Nucleus accumbens (tissue), 56 donors: ENCODE results near the gene TYRO3.
"Not testable (repeated sequence)": the region's sequence is repeated elsewhere in the genome, so short reads cannot be mapped to it uniquely, and the experiment has no call there.

Source experiments
- DNase-seq, 56 donors: peaks; one replicate each; lab custom pipeline; 2025; lab: John Stamatoyannopoulos, UW

TYRO3 gene

DNA sequence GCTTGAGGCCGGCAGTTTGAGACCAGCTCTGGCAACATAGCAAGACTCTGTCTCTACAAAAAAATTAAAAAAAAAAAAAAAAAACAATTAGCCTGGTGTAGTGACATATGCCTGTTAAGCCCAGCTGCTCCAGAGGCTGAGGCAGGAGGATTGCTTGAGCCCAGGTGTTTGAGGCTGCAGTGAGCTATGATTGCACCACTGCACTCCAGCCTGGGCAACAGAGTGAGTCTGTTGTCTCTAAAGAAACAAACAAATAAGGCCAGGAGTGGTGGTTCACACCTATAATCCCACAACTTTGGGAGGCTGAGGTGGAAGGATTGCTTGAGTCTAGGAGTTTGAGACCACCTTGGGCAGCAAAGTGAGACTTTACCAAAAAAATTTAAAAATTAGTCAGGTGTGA lies 10.2 kb downstream of the TYRO3 start:
- DNase-seq, result not testable (repeated sequence)

DNA sequence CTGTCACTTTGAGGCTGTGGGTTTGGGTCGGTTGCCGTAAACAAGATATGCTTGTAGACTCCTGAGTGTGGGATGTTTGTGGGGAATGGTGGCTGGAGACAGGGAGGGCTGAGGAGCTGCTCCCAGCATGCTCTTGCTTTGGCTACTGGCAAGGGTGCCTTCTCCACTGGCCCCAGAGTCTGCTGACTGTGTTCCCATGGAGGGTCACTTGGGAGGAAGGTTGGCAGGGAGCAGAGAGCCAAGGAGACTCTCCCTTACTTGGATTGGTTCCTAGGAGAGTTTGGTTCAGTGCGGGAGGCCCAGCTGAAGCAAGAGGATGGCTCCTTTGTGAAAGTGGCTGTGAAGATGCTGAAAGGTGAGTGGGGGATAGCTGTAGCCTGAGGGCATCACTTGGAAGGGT lies 11.8 kb downstream of the TYRO3 start:
- peak in 2 of 56 donors; percentile 26 to 30 for DNase-seq

DNA sequence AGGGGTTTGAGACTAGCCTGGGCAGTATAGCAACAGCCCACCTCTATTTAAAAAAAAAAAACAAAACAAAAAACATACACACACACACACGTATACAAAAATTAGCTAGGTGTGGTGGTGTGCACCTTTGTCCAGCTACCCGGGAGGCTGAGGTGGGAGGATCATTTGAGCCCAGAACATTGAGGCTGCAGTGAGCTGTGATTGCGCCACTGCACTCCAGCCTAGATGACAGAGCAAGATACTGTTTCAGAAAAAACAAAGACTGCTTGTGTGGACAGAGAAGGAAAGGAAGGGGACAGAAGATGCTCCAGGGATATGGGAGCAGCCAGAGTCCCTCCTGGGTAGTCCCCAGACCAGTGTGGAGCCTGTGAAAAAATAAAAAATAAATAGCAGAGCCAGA lies 12.9 kb downstream of the TYRO3 start:
- DNase-seq, result no peak

DNA sequence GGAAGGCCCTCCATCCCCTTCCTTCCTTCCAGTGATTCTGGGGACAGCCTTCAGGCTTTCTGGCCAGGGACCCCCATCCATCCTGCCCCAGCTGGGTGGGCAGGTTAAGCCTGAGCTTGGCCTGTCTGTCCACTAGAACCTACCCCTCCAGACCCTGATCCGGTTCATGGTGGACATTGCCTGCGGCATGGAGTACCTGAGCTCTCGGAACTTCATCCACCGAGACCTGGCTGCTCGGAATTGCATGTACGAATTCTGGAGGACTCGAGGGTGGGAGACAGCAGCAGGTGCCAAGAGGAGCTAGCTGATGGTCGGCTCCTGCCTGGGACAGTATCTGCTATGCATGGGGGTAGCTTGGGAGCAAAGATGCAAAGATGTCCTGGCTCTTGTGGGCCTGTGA lies 13.9 kb downstream of the TYRO3 start:
- DNase-seq, result no peak

DNA sequence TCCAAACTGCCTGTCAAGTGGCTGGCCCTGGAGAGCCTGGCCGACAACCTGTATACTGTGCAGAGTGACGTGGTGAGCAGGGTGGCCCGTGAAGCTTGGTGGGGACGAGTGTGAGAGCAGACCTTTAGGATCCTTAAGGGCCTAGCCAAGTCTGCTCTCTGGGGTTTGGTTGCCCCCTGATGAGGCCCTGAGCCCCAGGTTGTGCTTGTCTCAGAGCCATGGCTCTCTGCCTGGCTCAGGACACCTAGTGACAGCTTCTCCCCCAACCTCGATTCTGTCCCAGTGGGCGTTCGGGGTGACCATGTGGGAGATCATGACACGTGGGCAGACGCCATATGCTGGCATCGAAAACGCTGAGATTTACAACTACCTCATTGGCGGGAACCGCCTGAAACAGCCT lies 14.4 kb downstream of the TYRO3 start:
- DNase-seq, result no peak

DNA sequence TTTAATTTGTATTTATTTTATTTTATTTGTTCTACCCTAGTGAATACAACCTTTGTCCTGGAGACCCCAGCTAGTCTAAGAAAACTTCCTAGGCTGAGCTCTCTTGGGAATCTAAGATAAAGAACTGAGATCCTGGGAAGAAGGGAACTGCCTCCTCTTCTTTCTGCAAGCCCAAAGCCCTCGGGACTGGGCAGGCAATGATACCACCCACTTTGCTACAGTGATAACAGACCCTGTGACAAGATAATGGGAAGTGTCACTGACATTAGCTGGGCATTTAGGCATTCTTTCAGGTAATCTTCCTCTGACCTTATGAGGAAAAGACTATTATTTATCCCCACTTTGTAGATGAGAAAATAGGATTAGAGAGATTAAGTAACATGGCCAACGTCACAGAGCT lies 15.1 kb downstream of the TYRO3 start:
- no peak for DNase-seq

DNA sequence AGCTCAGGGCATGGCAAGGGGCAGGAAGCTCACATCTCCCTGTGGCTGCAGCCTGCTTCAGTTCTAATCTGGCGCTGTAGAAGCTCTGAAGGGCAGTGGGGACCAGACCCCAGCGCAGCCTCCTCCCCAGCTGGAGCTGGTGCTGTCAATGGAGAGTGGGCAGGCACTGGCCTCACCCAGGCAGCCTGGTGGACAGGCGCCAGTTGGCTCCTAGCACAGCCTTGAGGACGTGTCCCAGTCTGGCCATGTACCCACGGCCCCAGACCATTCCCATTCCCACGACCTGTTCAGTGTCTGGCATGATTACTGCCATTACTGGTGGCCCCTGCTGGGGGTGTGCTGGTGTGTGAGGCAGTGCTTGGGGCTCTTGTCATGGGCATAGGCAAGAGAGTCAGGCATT lies 16.3 kb downstream of the TYRO3 start:
- DNase-seq, result peak in 2 of 56 donors; percentile 11 to 12

DNA sequence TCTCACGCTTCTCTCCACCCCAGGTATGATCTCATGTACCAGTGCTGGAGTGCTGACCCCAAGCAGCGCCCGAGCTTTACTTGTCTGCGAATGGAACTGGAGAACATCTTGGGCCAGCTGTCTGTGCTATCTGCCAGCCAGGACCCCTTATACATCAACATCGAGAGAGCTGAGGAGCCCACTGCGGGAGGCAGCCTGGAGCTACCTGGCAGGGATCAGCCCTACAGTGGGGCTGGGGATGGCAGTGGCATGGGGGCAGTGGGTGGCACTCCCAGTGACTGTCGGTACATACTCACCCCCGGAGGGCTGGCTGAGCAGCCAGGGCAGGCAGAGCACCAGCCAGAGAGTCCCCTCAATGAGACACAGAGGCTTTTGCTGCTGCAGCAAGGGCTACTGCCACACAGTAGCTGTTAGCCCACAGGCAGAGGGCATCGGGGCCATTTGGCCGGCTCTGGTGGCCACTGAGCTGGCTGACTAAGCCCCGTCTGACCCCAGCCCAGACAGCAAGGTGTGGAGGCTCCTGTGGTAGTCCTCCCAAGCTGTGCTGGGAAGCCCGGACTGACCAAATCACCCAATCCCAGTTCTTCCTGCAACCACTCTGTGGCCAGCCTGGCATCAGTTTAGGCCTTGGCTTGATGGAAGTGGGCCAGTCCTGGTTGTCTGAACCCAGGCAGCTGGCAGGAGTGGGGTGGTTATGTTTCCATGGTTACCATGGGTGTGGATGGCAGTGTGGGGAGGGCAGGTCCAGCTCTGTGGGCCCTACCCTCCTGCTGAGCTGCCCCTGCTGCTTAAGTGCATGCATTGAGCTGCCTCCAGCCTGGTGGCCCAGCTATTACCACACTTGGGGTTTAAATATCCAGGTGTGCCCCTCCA lies 19.1 kb downstream of the TYRO3 start:
- DNase-seq, result peak in 44 of 56 donors; percentile 7 to 73 (median 40)

DNA sequence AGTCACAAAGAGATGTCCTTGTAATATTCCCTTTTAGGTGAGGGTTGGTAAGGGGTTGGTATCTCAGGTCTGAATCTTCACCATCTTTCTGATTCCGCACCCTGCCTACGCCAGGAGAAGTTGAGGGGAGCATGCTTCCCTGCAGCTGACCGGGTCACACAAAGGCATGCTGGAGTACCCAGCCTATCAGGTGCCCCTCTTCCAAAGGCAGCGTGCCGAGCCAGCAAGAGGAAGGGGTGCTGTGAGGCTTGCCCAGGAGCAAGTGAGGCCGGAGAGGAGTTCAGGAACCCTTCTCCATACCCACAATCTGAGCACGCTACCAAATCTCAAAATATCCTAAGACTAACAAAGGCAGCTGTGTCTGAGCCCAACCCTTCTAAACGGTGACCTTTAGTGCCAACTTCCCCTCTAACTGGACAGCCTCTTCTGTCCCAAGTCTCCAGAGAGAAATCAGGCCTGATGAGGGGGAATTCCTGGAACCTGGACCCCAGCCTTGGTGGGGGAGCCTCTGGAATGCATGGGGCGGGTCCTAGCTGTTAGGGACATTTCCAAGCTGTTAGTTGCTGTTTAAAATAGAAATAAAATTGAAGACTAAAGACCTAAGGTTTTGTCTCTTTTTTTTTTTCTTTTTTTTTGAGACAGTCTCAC lies 19.8 kb downstream of the TYRO3 start:
- peak in 2 of 56 donors; percentile 31 to 42 for DNase-seq

DNA sequence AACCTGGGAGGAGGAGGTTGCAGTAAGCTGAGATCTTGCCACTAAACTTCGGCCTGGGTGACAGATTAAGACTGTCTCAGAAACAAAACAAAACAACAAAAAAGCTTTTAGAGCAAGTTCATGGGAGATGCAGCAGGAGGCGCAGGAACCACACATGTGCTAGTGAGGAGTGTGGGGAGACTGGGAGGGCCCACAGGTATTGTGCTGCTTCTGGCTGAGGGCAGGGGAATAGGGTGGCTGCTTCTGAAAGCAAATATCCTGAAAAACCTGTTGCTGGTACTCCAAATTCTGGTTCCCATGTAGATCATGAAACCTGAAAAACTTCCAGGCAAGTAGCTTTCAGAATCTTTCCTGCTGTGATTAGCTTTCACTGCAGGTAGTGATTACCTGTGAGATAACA lies 22.1 kb downstream of the TYRO3 start:
- no peak for DNase-seq

DNA sequence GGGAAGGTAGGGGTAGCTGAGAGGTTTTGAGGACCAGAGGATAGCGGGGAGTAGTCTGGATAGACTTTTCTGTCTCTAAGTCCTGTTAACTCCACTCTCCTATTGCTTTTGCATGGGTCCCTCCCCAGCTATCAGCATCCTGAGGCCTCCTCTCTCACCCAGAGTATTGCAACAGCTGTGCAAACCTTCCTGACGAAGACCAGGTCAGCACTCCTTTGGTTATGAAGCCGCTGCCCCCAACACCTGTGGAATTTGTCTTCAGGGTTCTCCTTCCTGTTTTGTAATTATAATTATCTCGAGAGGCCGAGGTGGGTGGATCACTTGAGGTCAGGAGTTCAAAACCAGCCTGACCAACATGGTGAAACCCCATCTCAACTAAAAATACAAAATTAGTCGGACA lies 24.8 kb downstream of the TYRO3 start:
- no peak for DNase-seq

DNA sequence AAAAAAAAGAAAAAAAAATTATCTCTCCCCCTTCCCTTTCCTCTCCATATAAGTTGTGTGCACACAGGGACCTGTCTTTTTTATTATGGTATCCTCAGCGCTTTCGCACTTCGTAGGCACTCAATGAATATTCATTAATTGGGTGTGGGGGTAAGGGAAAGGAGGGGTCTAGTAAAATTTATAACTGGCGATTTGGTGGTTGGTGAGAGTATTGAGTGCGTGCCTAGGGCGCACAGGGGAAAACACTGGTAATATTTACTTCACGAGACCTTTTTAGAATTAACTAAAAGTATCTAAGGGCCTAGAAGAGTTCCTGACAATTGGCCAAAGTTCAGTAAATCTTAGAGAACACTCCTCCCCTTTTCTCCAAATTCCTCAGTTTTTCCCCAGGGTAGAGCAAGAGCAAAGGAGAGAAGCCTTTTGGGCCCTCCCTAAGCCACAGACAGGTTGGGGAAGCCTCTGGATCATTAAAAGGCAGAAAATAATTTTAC lies 25.7 kb downstream of the TYRO3 start:
- DNase-seq, result no peak

DNA sequence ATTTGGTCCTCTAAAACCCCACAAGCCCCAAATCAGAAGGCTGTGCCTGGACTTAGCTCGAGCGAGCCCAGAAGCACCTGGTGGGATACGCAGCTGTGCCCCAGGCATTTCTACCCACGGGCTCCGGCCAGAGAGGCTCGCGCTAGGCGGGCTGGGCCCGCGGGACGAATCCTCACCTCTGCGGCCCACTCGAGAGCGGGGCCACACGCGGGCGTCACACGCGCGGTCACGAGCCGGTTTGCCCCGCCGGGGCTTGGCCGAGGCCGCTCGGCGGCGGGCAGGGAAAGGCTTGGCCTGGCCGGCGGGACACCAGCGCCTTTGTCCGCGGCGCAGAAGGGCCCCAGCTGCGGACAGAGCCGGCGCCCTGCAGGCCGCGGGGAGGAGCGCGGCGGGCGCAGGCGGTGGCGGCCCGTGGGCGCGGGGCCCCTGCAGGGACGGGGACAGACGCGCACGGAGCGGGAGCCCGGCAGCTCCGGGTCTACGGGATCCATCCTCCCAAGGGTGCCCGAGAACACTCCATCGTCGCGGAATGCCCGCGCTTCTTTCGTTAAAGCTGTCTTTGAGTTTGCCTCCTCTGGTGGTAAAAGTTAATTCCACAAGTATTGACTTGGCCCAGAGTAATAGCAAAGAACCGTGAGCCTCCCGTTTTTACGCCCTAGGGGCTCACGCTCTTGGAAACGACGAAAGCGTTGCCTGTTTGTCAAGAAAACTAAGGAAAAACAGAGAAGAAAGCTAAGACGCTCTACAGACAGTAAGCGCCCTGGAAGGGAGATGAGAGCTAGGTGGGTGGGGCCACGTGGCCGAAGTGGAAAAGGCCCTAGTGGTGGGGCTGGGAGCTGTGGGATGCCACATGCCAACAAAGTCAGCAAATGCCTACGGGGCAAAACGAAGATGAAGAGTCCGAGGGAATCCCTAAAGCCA lies 26.4 kb downstream of the TYRO3 start:
- peak in 45 of 56 donors; percentile 16 to 80 (median 58) for DNase-seq

DNA sequence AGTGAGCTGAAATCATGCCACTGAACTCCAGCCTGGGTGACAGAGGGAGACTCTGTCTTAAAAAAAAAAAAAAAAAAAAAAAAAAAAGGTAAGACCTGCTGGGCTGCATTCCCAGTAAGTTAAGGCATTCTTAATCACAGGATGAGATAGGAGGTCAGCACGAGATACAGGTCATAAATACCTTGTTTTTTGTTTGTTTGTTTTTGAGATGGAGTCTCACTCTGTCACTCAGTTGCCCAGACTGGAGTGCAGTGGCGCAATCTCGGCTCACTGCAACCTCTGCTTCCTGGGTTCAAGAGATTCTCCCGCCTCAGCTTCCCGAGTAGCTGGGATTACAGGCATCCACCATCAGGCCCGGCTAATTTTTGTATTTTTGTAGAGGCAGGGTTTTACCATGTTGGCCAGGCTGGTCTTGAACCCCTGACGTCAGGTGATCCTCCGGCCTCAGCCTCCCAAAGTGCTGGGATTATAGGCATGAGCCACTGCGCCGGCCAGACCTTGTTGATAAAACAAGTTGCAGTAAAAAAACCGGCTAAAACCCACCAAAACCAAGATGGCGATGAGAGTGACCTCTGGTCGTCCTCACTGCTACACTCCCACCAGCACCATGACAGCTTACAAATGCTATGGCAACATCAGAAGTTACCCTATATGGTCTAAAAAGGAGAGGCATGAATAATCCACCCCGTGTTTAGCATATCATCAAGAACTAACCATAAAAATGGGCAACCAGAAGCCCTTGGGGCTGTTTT lies 27.7 kb downstream of the TYRO3 start:
- DNase-seq, result not testable (repeated sequence)

DNA sequence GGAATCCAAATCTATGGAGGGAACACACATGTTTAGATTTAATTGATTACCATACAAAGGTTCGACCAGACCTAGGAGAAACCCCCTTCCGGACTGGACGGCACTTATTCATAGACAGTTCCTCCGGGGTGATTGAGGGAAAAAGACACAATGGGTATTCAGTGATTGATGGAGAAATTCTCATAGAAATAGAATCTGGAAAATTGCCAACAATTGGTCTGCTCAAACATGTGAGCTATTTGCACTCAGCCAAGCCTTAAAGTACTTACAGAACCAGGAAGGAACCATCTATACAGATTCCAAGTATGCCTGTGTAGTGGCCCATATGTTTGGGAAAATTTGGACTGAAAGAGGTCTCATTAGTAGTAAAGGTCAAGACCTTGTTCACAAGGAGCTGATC lies 30.0 kb downstream of the TYRO3 start:
- not testable (repeated sequence) for DNase-seq

DNA sequence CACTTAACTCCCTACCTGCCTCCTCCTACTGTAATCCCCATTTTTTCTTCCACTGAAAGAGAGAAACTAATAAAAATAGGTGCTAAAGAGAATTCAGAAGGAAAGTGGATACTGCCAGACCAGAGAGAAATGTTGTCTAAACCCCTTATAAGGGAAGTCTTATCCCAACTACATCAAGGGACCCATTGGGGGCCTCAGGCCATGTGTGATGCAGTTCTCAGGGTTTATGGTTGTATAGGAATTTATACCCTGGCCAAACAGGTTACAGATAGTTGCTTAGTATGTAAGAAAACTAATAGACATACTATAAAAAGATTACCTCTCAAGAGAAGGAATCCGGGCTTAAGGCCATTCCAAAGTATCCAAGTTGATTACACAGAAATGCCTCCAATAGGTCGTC lies 30.6 kb downstream of the TYRO3 start:
- DNase-seq, result not testable (repeated sequence)

DNA sequence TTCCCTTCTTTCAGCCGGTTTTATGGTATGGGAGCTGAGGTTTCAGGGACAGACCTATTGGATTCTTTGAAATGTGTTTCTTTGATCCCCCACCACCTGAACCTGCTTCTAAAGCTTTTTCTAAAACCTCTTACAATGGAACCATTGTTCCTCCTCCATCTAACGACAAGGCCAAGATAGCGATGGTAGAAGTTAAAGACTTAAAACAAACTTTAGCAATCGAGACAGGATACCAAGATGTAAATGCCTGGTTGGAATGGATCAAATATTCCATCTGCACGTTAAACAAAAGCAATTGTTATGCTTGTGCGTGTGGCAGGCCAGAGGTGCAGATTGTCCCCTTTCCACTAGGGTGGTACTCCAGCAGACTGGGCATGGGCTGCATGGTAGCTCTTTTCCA lies 32.2 kb downstream of the TYRO3 start:
- not testable (repeated sequence) for DNase-seq

DNA sequence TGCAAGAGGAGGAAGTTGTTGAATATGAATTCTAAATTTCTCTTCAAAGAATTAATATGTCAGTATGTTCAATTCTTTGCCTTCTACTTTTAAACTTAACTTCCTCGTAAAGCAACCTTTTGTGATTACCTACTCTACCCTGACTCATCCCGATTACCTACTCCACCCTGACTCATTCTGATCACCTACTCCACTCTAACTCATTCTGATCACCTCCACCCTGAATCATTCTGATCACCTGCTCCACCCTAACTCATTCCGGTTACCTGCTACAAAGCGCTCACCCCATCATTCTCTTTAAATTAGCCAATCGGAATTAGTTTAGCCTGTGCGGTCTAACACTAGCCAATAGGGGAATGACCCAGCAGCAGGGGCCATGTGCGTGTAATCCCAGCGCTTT lies 33.7 kb downstream of the TYRO3 start:
- DNase-seq, result peak in 16 of 56 donors; percentile 1 to 69 (median 32)

DNA sequence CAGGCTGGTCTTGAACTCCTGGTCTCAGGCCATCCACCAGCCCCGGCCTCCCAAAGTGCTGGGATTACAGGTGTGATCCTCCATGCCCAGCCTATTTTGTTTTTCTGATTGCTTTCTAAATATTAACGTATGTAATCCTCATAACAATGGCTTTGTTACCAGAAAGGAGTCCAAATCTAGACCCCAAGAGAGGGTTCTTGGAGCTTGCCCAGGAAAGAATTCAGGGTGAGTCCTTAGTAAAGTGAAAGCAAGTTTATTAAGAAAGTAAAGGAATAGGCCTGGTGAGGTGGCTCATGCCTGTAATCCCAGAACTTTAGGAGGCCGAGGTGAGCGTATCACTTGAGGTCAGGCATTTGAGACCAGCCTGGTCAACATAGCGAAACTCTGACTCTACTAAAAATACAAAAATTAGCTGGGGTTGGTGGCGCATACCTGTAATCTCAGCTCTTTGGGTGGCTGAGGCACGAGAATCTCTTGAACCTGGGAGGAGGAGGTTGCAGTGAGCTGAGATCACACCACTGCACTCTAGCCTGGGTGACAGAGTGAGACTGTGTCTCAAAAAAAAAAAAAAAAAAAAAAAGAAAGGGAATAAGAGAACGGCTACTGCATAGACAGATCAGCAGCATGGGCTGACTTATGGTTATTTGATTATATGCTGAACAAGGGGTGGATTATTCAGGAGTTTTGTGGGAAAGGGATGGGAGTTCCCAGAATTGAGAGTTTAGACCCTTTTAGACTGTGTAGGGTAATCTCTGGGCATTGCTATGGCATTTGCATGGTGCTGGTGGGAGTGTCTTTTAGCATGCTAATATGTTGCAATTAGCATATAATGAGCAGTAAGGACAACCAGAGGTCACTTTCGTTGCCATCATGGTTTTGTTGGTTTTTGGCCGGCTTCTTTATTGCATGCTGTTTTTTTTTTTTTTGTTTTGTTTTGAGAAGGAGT lies 36.1 kb downstream of the TYRO3 start:
- no peak for DNase-seq
